Left lung (tissue), 10 donors: ENCODE measurements around the gene INPP5A. TPM values are rescaled to one million over a fixed set of nuclear protein-coding genes. Genes with fewer than 3 reads are reported as not detected.

Experiments used
- ATAC-seq: fragments of 200-7000 bp; cut with Tn5 transposase; one replicate; pipeline ENCODE4 v1.9.1; 2020; ENCODE audit warnings: moderate library complexity
- DNase-seq, 4 donors: peaks; one replicate each; pipeline ENCODE4 v3.0.0-alpha.2; 2013 to 2020
- H3K27ac ChIP-seq, 2 donors: fragments of 200-600 bp; sonication (generic) in 1 of 2; one replicate each; pipeline versions ENCODE4 v1.5.0 to v1.8.0; 2020 to 2021
- H3K27me3 ChIP-seq, 2 donors: fragments of 200-600 bp; sonication (generic) in 1 of 2; one replicate each; pipeline versions ENCODE4 v1.5.0 to v1.8.0; 2020 to 2021
- H3K36me3 ChIP-seq, 2 donors: fragments of 200-600 bp; sonication (generic) in 1 of 2; one replicate each; pipeline versions ENCODE4 v1.5.0 to v1.8.0; 2020 to 2021
- H3K4me1 ChIP-seq, 2 donors: fragments of 200-600 bp; one replicate each; pipeline ENCODE4 v1.8.0; 2021
- H3K4me3 ChIP-seq, 2 donors: fragments of 200-600 bp; sonication (generic) in 1 of 2; one replicate each; pipeline versions ENCODE4 v1.5.0 to v1.8.0; 2020 to 2021; ENCODE audit warnings: mild to moderate bottlenecking in 1 of 2
- H3K9me3 ChIP-seq, 2 donors: fragments of 200-600 bp; sonication (generic) in 1 of 2; one replicate each; pipeline versions ENCODE4 v1.5.0 to v1.8.0; 2020 to 2021
- CTCF ChIP-seq, 2 donors: fragments of 200-600 bp; sonication (generic) in 1 of 2; IDR thresholded peaks; one replicate each; pipeline versions ENCODE4 v1.5.0 to v1.8.0; 2021; ENCODE audit warnings: antibody characterized with exemption in 2 of 2
- intact Hi-C, 2 donors: fragments of 100-400 bp; cut with DNase I; formaldehyde crosslinking; loops; one replicate each; pipeline versions ENCODE4 v1.11.2 to v1.14.2; 2022
- polyA plus RNA-seq, 6 donors: library from polyadenylated mRNA; unstranded; fragments of 120-200 nt; gene quantifications; one replicate each; pipeline ENCODE4 v1.2.1, GENCODE V29; 2013; ENCODE audit not compliant: insufficient read length in 6 of 6
- total RNA-seq, 2 donors: library from RNA; stranded (reverse); fragmentation: NEBNext Ultra II Directional; extraction: Animal tissue kit (Norgen Biotek cat#: 25700); gene quantifications; one replicate each; pipeline ENCODE4 v1.2.1, GENCODE V29; 2021
- donor health status: DM: no; HTN: yes; CAD: no.
- donor health status: DM: no; HTN: no; CAD: no.

INPP5A gene
- total and polyA plus RNA-seq, 8 donors, result 32.0 to 44.0 (median 36.8) TPM

GRCh38 chr10:132565516-132566209, 28.1 kb downstream of the INPP5A start:
- intact Hi-C loops, result no loop called here
- H3K4me3 ChIP-seq, result no peak overlapping the region
- TF ChIP-seq CTCF (IDR thresholded peaks at IDR 0.05), result no peak
- ATAC-seq (no peak), DNase-seq (no peak)
- H3K27me3 ChIP-seq, result no peaks in the 10 kb centered on the region
- no peaks in the 10 kb centered on the region for H3K36me3 ChIP-seq
- H3K27ac ChIP-seq, result no peak overlapping the region
- no peaks in the 10 kb centered on the region for H3K9me3 ChIP-seq
- H3K4me1 ChIP-seq, result peaks cover 0 to 18% of the 10 kb centered on the region in 2 donors

GRCh38 chr10:132566892-132567291, 29.3 kb downstream of the INPP5A start:
- TF ChIP-seq CTCF (IDR thresholded peaks at IDR 0.05), result no peak
- intact Hi-C loops, result no loop called here
- Histone ChIP-seq H3K9me3 (no peaks in the 10 kb centered on the region), H3K36me3 (no peaks in the 10 kb centered on the region), H3K4me1 (peaks cover 4 to 28% of the 10 kb centered on the region in 2 donors), H3K27ac (no peak overlapping the region), H3K4me3 (no peak overlapping the region), H3K27me3 (no peaks in the 10 kb centered on the region)
- no peak for DNase-seq
- ATAC-seq, result no peak

GRCh38 chr10:132570265-132570664, 32.7 kb downstream of the INPP5A start:
- Histone ChIP-seq H3K4me1 (peaks cover 19 to 36% of the 10 kb centered on the region in 2 donors), H3K4me3 (no peak overlapping the region), H3K27me3 (no peaks in the 10 kb centered on the region), H3K36me3 (no peaks in the 10 kb centered on the region), H3K27ac (no peak overlapping the region), H3K9me3 (no peaks in the 10 kb centered on the region)
- no peak for TF ChIP-seq CTCF (IDR thresholded peaks at IDR 0.05)
- no peak for ATAC-seq
- intact Hi-C loops, result no loop called here
- no peak for DNase-seq

GRCh38 chr10:132570771-132571649, 33.4 kb downstream of the INPP5A start:
- no peak overlapping the region for H3K27ac ChIP-seq
- intact Hi-C loops, result no loop called here
- ATAC-seq, result peak; percentile 29
- H3K9me3 ChIP-seq, result no peaks in the 10 kb centered on the region
- H3K36me3 ChIP-seq, result no peaks in the 10 kb centered on the region
- H3K27me3 ChIP-seq, result no peaks in the 10 kb centered on the region
- no peak overlapping the region for H3K4me3 ChIP-seq
- TF ChIP-seq CTCF (IDR thresholded peaks at IDR 0.05), result no peak
- H3K4me1 ChIP-seq, result peaks cover 26 to 43% of the 10 kb centered on the region in 2 donors
- DNase-seq, result peak in 2 of 4 donors; percentile 57 to 77
